DND-41 (cell line): ENCODE measurements around the gene IGSF21.

Experiments
- ATAC-seq: fragments of 200-7000 bp; cut with Tn5 transposase; 3 replicates; pipeline ENCODE4 v1.9.1; 2021; ENCODE audit warnings: low read depth; ENCODE audit not compliant: insufficient read depth
- DNase-seq: peaks from one replicate; pipeline ENCODE4 v3.0.0-alpha.2; 2020
- H2AFZ ChIP-seq: 2 replicates; pipeline ENCODE4 v1.6.0; 2012; ENCODE audit warnings: low read depth, low read length
- H3K27ac ChIP-seq: 2 replicates; pipeline ENCODE4 v1.5.1; 2012; ENCODE audit warnings: low read length, inconsistent platforms
- H3K27me3 ChIP-seq: fragments of 200-600 bp; sonication (generic); 2 replicates; pipeline ENCODE4 v1.6.0; 2012; ENCODE audit warnings: low read length, mild to moderate bottlenecking, inconsistent platforms; ENCODE audit not compliant: insufficient read depth, poor library complexity
- H3K36me3 ChIP-seq: 2 replicates; pipeline ENCODE4 v1.5.1; 2012; ENCODE audit warnings: low read length, inconsistent platforms; ENCODE audit not compliant: insufficient read depth
- H3K4me1 ChIP-seq: 2 replicates; pipeline ENCODE4 v1.5.1; 2012; ENCODE audit warnings: mild to moderate bottlenecking, low read length; ENCODE audit not compliant: insufficient read depth
- H3K4me2 ChIP-seq: 2 replicates; pipeline ENCODE4 v1.6.0; 2012; ENCODE audit warnings: mild to moderate bottlenecking, moderate library complexity, low read length, inconsistent platforms; ENCODE audit not compliant: insufficient read depth
- H3K4me3 ChIP-seq, 2 experiments: fragments of 200-600 bp in 1 of 2; shearing (Covaris generic) in 1 of 2; 2 replicates each; pipeline ENCODE4 v1.5.1; 2012 to 2016; ENCODE audit warnings: inconsistent platforms in 2 of 2, low read length in 2 of 2, mild to moderate bottlenecking in 2 of 2, low read depth in 1 of 2, moderate library complexity in 1 of 2
- H3K79me2 ChIP-seq: 2 replicates; pipeline ENCODE4 v1.6.0; 2012; ENCODE audit warnings: low read length, inconsistent platforms; ENCODE audit not compliant: insufficient read depth
- H3K9ac ChIP-seq: 2 replicates; pipeline ENCODE4 v1.6.0; 2012; ENCODE audit warnings: low read depth, mild to moderate bottlenecking, inconsistent platforms, low read length, moderate library complexity
- H3K9me3 ChIP-seq: 2 replicates; pipeline ENCODE4 v1.5.1; 2012; ENCODE audit warnings: low read length, moderate library complexity, mild to moderate bottlenecking, inconsistent platforms; ENCODE audit not compliant: insufficient read depth, severe bottlenecking
- H4K20me1 ChIP-seq: 2 replicates; pipeline ENCODE4 v1.6.0; 2012; ENCODE audit warnings: low read length; ENCODE audit not compliant: insufficient read depth
- EZH2 ChIP-seq: IDR thresholded peaks from 3 replicates; pipeline ENCODE4 v1.6.1; 2012; ENCODE audit warnings: borderline replicate concordance, low read depth, mild to moderate bottlenecking, moderate library complexity, low read length, inconsistent platforms; ENCODE audit not compliant: severe bottlenecking
- TF ChIP-seq, protein P1 (sequence below): IDR thresholded peaks from 2 replicates; pipeline ENCODE4 v1.5.1; 2012; ENCODE audit warnings: borderline replicate concordance, low read length, moderate library complexity, mild to moderate bottlenecking; ENCODE audit not compliant: poor library complexity, severe bottlenecking; ENCODE audit errors: extremely low read depth

Gene IGSF21

DNA sequence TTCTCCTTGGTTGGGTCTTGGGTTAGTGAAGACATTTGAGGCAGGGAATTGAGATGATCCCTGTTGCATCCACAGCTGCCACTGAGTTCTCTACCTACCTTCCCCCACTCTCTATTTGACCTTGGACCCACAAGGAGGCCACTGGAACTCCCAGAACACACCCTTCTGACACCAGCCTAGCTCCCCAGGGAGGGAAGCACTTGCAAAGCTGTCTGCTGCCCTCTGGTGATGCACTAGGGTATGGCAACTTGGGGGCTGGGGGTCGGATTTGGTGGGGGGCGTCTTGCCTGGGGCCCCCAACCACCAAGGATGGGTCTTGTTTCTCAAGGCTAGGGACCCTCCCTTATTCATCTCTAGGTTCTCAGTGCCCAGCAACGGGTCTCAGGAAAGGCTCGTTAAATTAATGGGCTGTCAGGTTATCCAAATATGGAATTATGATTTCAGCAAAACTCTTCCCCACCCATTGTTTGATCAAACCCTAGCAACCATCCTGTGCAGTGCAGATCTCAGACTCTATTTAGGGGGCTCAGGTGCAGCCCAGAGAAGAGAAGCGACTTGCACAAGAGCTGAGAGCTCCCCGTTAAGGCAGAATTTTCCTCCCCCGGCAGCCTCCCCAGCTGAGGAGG is 195.3 kb downstream of the IGSF21 start:
- no peak overlapping the region for H3K4me3 ChIP-seq
- no peak overlapping the region for H2AFZ ChIP-seq
- no peak overlapping the region for H3K27ac ChIP-seq
- H3K9me3 ChIP-seq = no peaks in the 10 kb centered on the region
- TF ChIP-seq, protein P1, sequence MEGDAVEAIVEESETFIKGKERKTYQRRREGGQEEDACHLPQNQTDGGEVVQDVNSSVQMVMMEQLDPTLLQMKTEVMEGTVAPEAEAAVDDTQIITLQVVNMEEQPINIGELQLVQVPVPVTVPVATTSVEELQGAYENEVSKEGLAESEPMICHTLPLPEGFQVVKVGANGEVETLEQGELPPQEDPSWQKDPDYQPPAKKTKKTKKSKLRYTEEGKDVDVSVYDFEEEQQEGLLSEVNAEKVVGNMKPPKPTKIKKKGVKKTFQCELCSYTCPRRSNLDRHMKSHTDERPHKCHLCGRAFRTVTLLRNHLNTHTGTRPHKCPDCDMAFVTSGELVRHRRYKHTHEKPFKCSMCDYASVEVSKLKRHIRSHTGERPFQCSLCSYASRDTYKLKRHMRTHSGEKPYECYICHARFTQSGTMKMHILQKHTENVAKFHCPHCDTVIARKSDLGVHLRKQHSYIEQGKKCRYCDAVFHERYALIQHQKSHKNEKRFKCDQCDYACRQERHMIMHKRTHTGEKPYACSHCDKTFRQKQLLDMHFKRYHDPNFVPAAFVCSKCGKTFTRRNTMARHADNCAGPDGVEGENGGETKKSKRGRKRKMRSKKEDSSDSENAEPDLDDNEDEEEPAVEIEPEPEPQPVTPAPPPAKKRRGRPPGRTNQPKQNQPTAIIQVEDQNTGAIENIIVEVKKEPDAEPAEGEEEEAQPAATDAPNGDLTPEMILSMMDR = peak; percentile 67
- no peak for TF ChIP-seq EZH2
- H4K20me1 ChIP-seq = 0 out of 2 replicates have a peak, but pooled peaks cover 2% of the 10 kb centered on the region
- no peaks in the 10 kb centered on the region for H3K27me3 ChIP-seq
- ATAC-seq (no peak), DNase-seq (peak; percentile 25)
- H3K9ac ChIP-seq = no peak overlapping the region
- no peaks in the 10 kb centered on the region for H3K36me3 ChIP-seq
- no peaks in the 10 kb centered on the region for H3K79me2 ChIP-seq
- H3K4me2 ChIP-seq = no peak overlapping the region
- no peaks in the 10 kb centered on the region for H3K4me1 ChIP-seq

DNA sequence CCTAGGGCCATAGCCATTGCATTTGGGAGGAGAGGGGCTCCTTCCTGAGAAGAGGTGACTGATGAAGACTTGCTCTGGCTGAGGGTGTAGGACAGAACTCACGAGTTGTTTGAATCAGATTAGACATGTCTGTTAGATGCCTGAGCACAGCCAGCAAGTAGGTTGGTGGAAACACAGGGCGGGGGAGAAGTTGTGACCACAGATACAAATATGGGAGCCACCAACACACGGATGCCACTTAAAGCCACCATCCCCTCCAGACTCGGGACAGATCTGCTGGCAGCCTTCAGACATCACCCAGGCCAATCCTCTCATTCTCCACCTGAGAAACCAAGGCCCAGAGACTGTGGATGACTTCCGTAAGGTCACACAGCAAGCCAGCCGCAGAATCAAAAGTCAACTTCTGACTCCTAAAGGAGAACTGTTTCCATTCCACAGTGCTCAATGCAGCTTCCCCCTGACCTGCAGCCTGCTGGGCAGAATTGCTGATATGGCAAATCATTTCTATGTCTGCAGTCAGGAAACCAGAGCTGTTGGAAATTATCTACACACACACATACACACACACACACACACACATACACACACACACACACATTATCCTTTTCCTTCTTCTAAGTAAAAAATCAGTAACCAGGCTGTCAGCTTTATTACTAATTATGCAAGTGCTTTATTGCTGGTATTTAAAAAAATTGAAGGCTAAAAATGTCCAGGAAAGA is 196.7 kb downstream of the IGSF21 start:
- H4K20me1 ChIP-seq = 0 out of 2 replicates have a peak, but pooled peaks cover 2% of the 10 kb centered on the region
- H2AFZ ChIP-seq = no peak overlapping the region
- H3K36me3 ChIP-seq = no peaks in the 10 kb centered on the region
- TF ChIP-seq EZH2 = no peak
- TF ChIP-seq, protein P1 = no peak
- no peak overlapping the region for H3K4me3 ChIP-seq
- H3K9me3 ChIP-seq = no peaks in the 10 kb centered on the region
- no peak overlapping the region for H3K27ac ChIP-seq
- ATAC-seq (no peak), DNase-seq (no peak)
- H3K4me2 ChIP-seq = no peak overlapping the region
- H3K4me1 ChIP-seq = no peaks in the 10 kb centered on the region
- no peaks in the 10 kb centered on the region for H3K79me2 ChIP-seq
- no peaks in the 10 kb centered on the region for H3K27me3 ChIP-seq
- H3K9ac ChIP-seq = no peak overlapping the region

DNA sequence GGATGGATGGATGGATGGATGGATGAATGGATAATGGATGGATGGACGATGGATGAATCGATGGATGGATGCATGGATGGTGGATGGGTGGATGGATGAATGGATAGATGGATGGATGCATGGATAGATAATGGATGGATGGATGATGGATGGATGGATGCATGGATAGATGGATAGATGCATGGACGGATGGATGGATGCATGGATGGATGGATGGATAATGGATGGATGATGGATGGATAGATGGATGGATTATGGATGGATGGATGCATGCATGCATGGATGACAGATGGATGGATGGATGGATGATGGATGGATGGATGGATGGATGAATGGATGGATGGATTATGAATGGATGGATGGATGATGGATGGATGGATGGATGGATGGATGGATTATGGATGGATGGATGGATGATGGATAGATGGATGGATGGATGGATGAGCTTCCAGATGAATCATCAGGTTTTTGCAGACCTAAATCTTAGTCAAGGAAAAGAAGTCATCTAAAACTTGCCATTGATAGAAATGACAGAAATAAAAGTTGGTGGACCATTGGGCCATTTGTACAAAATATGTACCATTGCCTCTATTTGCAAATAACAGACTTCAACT is 197.7 kb downstream of the IGSF21 start:
- Histone ChIP-seq H3K4me1 (no peaks in the 10 kb centered on the region), H3K27ac (no peak overlapping the region), H3K27me3 (no peaks in the 10 kb centered on the region), H3K9me3 (no peaks in the 10 kb centered on the region), H3K4me3 (no peak overlapping the region), H3K36me3 (no peaks in the 10 kb centered on the region), H4K20me1 (0 out of 2 replicates have a peak, but pooled peaks cover 2% of the 10 kb centered on the region), H3K79me2 (no peaks in the 10 kb centered on the region), H3K9ac (no peak overlapping the region), H3K4me2 (no peak overlapping the region), H2AFZ (no peak overlapping the region)
- TF ChIP-seq, protein P1 = no peak
- no peak for TF ChIP-seq EZH2
- ATAC-seq (no peak), DNase-seq (no peak)
